Measurements from ENCODE around the gene HRAS.

DNA sequence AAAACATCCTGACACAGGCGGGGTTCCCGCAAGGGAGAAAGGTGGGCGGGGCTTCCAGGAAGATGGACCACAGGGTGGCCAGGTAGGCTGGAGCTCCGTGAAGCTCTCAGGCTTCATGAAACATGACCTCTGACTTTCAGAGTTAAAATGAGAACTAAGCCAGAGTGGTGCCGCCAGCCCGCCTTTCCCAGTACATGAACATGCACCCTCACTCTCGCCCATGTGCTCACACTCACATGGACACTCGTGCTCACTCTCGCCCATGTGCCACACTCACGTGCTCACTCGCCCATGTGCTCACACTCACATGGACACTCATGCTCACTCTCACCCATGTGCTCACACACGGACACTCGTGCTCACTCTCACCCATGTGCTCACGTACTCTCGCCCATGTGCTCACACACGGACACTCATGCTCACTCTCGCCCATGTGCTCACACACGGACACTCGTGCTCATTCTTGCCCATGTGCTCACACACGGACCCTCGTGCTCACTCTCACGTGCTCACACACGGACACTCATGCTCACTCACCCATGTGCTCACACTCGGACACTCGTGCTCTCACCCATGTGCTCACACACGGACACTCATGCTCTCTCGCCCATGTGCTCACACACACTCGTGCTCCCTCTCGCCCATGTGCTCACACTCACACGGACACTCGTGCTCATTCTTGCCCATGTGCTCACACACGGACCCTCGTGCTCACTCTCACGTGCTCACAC lies 38.4 kb downstream of the HRAS start:
- TF ChIP-seq EZH2 (IDR thresholded peaks at IDR 0.05) (no peak), EZH2phosphoT487 (IDR thresholded peaks at IDR 0.05) (no peak), CTCF (IDR thresholded peaks at IDR 0.05) (no peak)

All from neural progenitor cell (in vitro differentiated cells).